ENCODE measurements around the gene GPRASP2. TPM values are rescaled to one million over a fixed set of nuclear protein-coding genes. Genes with fewer than 3 reads are reported as not detected.
A peak's percentile ranks its signal among the peaks of the same experiment; 100 is the strongest.

GPRASP2 gene
- total RNA-seq, 1 donor from 2014 or later = 14.5 TPM

GRCh38 chrX:102745857-102746584 is 33.8 kb downstream of the GPRASP2 start:
- intact Hi-C loops (cut with micrococcal nuclease) = no loop called here
- Histone ChIP-seq H3K4me1 (no peaks in the 10 kb centered on the region), H3K4me3 (peak overlapping the region; percentile 73), H3K36me3 (no peaks in the 10 kb centered on the region), H3K27me3 (ENCODE audit: low read depth) (no peaks in the 10 kb centered on the region), H3K9me3 (replicated peaks) (no peaks in the 10 kb centered on the region), H3K27ac (replicated peaks) (no peak overlapping the region)
- no peak for TF ChIP-seq CTCF (IDR thresholded peaks at IDR 0.05; ENCODE audit: borderline replicate concordance)
- DNase-seq = peak; percentile 26

GRCh38 chrX:102765217-102765616 is 53.0 kb downstream of the GPRASP2 start:
- no peak overlapping the region for H3K4me3 ChIP-seq
- no peak for TF ChIP-seq CTCF (IDR thresholded peaks at IDR 0.05; ENCODE audit: borderline replicate concordance)
- peaks cover 10% of the 10 kb centered on the region for H3K4me1 ChIP-seq
- no peaks in the 10 kb centered on the region for H3K9me3 ChIP-seq (replicated peaks)
- H3K36me3 ChIP-seq = no peaks in the 10 kb centered on the region
- DNase-seq = no peak
- intact Hi-C loops (cut with micrococcal nuclease) = no loop called here
- H3K27me3 ChIP-seq (ENCODE audit: low read depth) = no peaks in the 10 kb centered on the region
- H3K27ac ChIP-seq (replicated peaks) = peak overlapping the region; percentile 52

GRCh38 chrX:102765809-102766208 is 53.6 kb downstream of the GPRASP2 start:
- H3K27me3 ChIP-seq (ENCODE audit: low read depth) = no peaks in the 10 kb centered on the region
- no peak for TF ChIP-seq CTCF (IDR thresholded peaks at IDR 0.05; ENCODE audit: borderline replicate concordance)
- no peak overlapping the region for H3K4me3 ChIP-seq
- H3K4me1 ChIP-seq = peaks cover 12% of the 10 kb centered on the region
- H3K27ac ChIP-seq (replicated peaks) = peak overlapping the region; percentile 52
- no peak for DNase-seq
- no peaks in the 10 kb centered on the region for H3K36me3 ChIP-seq
- intact Hi-C loops (cut with micrococcal nuclease) = no loop called here
- H3K9me3 ChIP-seq (replicated peaks) = no peaks in the 10 kb centered on the region

- intact Hi-C loops (cut with micrococcal nuclease) = no loop called here
- peaks cover 12% of the 10 kb centered on the region for H3K4me1 ChIP-seq
- H3K27ac ChIP-seq (replicated peaks) = no peak overlapping the region
- H3K4me3 ChIP-seq = no peak overlapping the region
- H3K9me3 ChIP-seq (replicated peaks) = no peaks in the 10 kb centered on the region
- H3K27me3 ChIP-seq (ENCODE audit: low read depth) = no peaks in the 10 kb centered on the region
- TF ChIP-seq CTCF (IDR thresholded peaks at IDR 0.05; ENCODE audit: borderline replicate concordance) = no peak
- H3K36me3 ChIP-seq = no peaks in the 10 kb centered on the region
- DNase-seq = no peak
These were observed 55.0 kb downstream of the GPRASP2 start for GRCh38 chrX:102767287-102767686.

Other genes with a start within 250 kb of the GPRASP2 start
- gene TCP11X2, start 240.6 kb upstream of the GPRASP2 start, total RNA-seq = not detected
- not detected for gene TMSB15A, start 195.7 kb upstream of the GPRASP2 start, total RNA-seq
- gene ARMCX5, start 112.9 kb upstream of the GPRASP2 start, total RNA-seq = 4.0 TPM
- gene GPRASP1, start 61.0 kb upstream of the GPRASP2 start, total RNA-seq = 4.7 TPM
- gene GPRASP3, start 8.3 kb downstream of the GPRASP2 start, total RNA-seq = 4.8 TPM
- gene RAB40AL, start 224.8 kb downstream of the GPRASP2 start, total RNA-seq = not detected